NCI-H2107 (cell line): ENCODE results near the gene STT3B.

Experiments
- DNase-seq: peaks from one replicate; lab custom pipeline; 2025; lab: John Stamatoyannopoulos, UW

The STT3B gene

GRCh38 chr3:31652296-31652695 is 119.6 kb downstream of the STT3B start:
- no peak for DNase-seq

- DNase-seq = no peak
These were observed 120.7 kb downstream of the STT3B start for GRCh38 chr3:31653464-31653863.

- DNase-seq = no peak
These were observed 122.3 kb downstream of the STT3B start for GRCh38 chr3:31654998-31655397.

GRCh38 chr3:31659246-31659645 is 126.5 kb downstream of the STT3B start:
- DNase-seq = no peak

- no peak for DNase-seq
These were observed 128.6 kb downstream of the STT3B start for GRCh38 chr3:31661286-31661685.

GRCh38 chr3:31661993-31662670 is 129.4 kb downstream of the STT3B start:
- no peak for DNase-seq

- DNase-seq = no peak
These were observed 131.3 kb downstream of the STT3B start for GRCh38 chr3:31664031-31664430.

- DNase-seq = no peak
These were observed 134.9 kb downstream of the STT3B start for GRCh38 chr3:31667582-31667981.

- DNase-seq = no peak
These were observed 135.5 kb downstream of the STT3B start for GRCh38 chr3:31668242-31668641.

GRCh38 chr3:31670136-31670535 is 137.4 kb downstream of the STT3B start:
- DNase-seq = no peak

- no peak for DNase-seq
These were observed 138.0 kb downstream of the STT3B start for GRCh38 chr3:31670722-31671121.

- no peak for DNase-seq
These were observed 138.7 kb downstream of the STT3B start for GRCh38 chr3:31671451-31671850.

GRCh38 chr3:31671976-31672375 is 139.3 kb downstream of the STT3B start:
- no peak for DNase-seq

- no peak for DNase-seq
These were observed 141.2 kb downstream of the STT3B start for GRCh38 chr3:31673950-31674349.

GRCh38 chr3:31676556-31676955 is 143.8 kb downstream of the STT3B start:
- DNase-seq = no peak

GRCh38 chr3:31680072-31680870 is 147.5 kb downstream of the STT3B start:
- no peak for DNase-seq
